GM12878 (cell line): ENCODE results near the gene CYP2C18. TPM values are rescaled to one million over a fixed set of nuclear protein-coding genes. Genes with fewer than 3 reads are reported as not detected.

ENCODE experiments used
- ATAC-seq: fragments of 200-7000 bp; cut with Tn5 transposase; 3 replicates; pipeline ENCODE4 v1.9.1; 2020; ENCODE audit warnings: mild to moderate bottlenecking, moderate library complexity
- BruUV-seq: library from RNA; stranded (reverse); fragments of 400-500 nt; replicated peaks from 2 replicates; lab custom pipeline; 2021; lab: Mats Ljungman, UMichigan
- CTCF ChIA-PET: fragments of 300-600 bp; sonication (Branson Sonifier 250); formaldehyde crosslinking; extraction: SDS; loops from one replicate; lab custom pipeline; 2021; ENCODE audit warnings: inconsistent platforms; lab: Yijun Ruan, JAX
- POLR2A ChIA-PET: fragments of 350-600 bp; formaldehyde crosslinking; extraction: SDS; loops from one replicate; lab custom pipeline; 2021; ENCODE audit warnings: inconsistent platforms; lab: Charles Lee
- RAD21 ChIA-PET: fragments of 300-600 bp; sonication (Branson Sonifier 250); formaldehyde crosslinking; loops from one replicate; lab custom pipeline; 2023; ENCODE audit warnings: antibody characterized with exemption; ENCODE audit not compliant: unreplicated experiment; lab: Charles Lee
- SMC1A ChIA-PET: fragments of 300-600 bp; sonication (Branson Sonifier 250); formaldehyde crosslinking; loops from one replicate; lab custom pipeline; 2023; ENCODE audit not compliant: unreplicated experiment, uncharacterized antibody; lab: Charles Lee
- DNase-seq: peaks from one replicate; pipeline ENCODE4 v3.0.0-alpha.2; 2011; ENCODE audit warnings: low read depth, low spot score
- FAIRE-seq: peaks from 3 replicates; lab custom pipeline; 2011; peaks lifted over from hg19 to GRCh38; lab: Jason Lieb, UNC
- H2AFZ ChIP-seq: 2 replicates; pipeline ENCODE4 v1.6.0; 2011; ENCODE audit warnings: low read depth, low read length, control low read depth; ENCODE audit not compliant: control insufficient read depth
- H3K27ac ChIP-seq: 2 replicates; pipeline ENCODE4 v1.5.1; 2011; ENCODE audit warnings: control low read depth; ENCODE audit not compliant: control insufficient read depth, insufficient read depth
- H3K27me3 ChIP-seq, 2 experiments: replicated peaks in 1 of 2; 2 replicates each; pipeline versions ENCODE4 v1.6.0 to v1.6.1; 2011; ENCODE audit warnings: low read length in 1 of 2; ENCODE audit not compliant: control insufficient read depth in 2 of 2, insufficient read depth in 2 of 2
- H3K36me3 ChIP-seq, 2 experiments: 2 replicates each; pipeline ENCODE4 v1.5.1; 2011; ENCODE audit warnings: low read length in 1 of 2; ENCODE audit not compliant: control insufficient read depth in 2 of 2, insufficient read depth in 2 of 2
- H3K4me1 ChIP-seq: 2 replicates; pipeline ENCODE4 v1.6.1; 2011; ENCODE audit warnings: mild to moderate bottlenecking, low read length, moderate library complexity, mixed read lengths; ENCODE audit not compliant: control insufficient read depth, insufficient read depth
- H3K4me2 ChIP-seq: 2 replicates; pipeline ENCODE4 v1.6.0; 2011; ENCODE audit warnings: control low read depth; ENCODE audit not compliant: control insufficient read depth, insufficient read depth
- H3K4me3 ChIP-seq: fragments of 200-600 bp; sonication (generic); 2 replicates; pipeline ENCODE4 v1.5.1; 2016
- H3K79me2 ChIP-seq: 2 replicates; pipeline ENCODE4 v1.6.0; 2011; ENCODE audit warnings: low read length; ENCODE audit not compliant: control insufficient read depth, insufficient read depth
- H3K9ac ChIP-seq: 2 replicates; pipeline ENCODE4 v1.8.0; 2011; ENCODE audit warnings: low read length, control low read depth, mixed read lengths; ENCODE audit not compliant: control insufficient read depth, insufficient read depth
- H3K9me3 ChIP-seq: replicated peaks from 3 replicates; pipeline ENCODE4 v1.5.1; 2011; ENCODE audit warnings: mild to moderate bottlenecking, low read length; ENCODE audit not compliant: control insufficient read depth, insufficient read depth
- H4K20me1 ChIP-seq: 2 replicates; pipeline ENCODE4 v1.6.0; 2011; ENCODE audit not compliant: control insufficient read depth, insufficient read depth
- ATF2 ChIP-seq: IDR thresholded peaks from 2 replicates; pipeline ENCODE4 v1.6.1; 2012; ENCODE audit warnings: low read length, inconsistent platforms
- ATF3 ChIP-seq: IDR thresholded peaks from 2 replicates; pipeline ENCODE4 v1.6.1; 2011; ENCODE audit warnings: low read depth, mild to moderate bottlenecking, low read length, moderate library complexity, borderline replicate concordance; ENCODE audit errors: extremely low read depth
- BCLAF1 ChIP-seq: fragments of 450-650 bp; IDR thresholded peaks from 2 replicates; pipeline ENCODE4 v1.6.1; 2017; ENCODE audit warnings: antibody characterized with exemption, mild to moderate bottlenecking, moderate library complexity
- CHD2 ChIP-seq: IDR thresholded peaks from 2 replicates; pipeline ENCODE4 v1.6.1; 2011; ENCODE audit warnings: low read depth, low read length, improper control_type of control experiment, borderline replicate concordance
- EGR1 ChIP-seq, 2 experiments: IDR thresholded peaks; 1 replicate in 1 of 2; 2 replicates in 1 of 2; pipeline ENCODE4 v1.6.1; 2011 to 2012; ENCODE audit warnings: low read depth in 2 of 2, low read length in 2 of 2, borderline replicate concordance in 1 of 2, mild to moderate bottlenecking in 1 of 2, moderate library complexity in 1 of 2
- ETV6 ChIP-seq, 2 experiments: fragments of 450-650 bp in 1 of 2; IDR thresholded peaks in 1 of 2; conservative IDR thresholded peaks in 1 of 2; 2 replicates each; pipeline ENCODE4 v1.6.1; 2014; ENCODE audit warnings: antibody characterized with exemption in 1 of 2, borderline replicate concordance in 1 of 2, low read depth in 1 of 2, mild to moderate bottlenecking in 1 of 2, moderate library complexity in 1 of 2
- EZH2 ChIP-seq: IDR thresholded peaks from 2 replicates; pipeline ENCODE4 v1.6.1; 2012; ENCODE audit warnings: low read depth, mild to moderate bottlenecking, control low read depth, inconsistent platforms, low read length, borderline replicate concordance; ENCODE audit not compliant: control insufficient read depth
- FOXM1 ChIP-seq: IDR thresholded peaks from 2 replicates; pipeline ENCODE4 v1.6.1; 2012; ENCODE audit warnings: low read depth, mild to moderate bottlenecking, inconsistent platforms, low read length, moderate library complexity
- GATAD2B ChIP-seq: fragments of 450-650 bp; conservative IDR thresholded peaks from 2 replicates; pipeline ENCODE4 v1.6.1; 2017; ENCODE audit warnings: low read depth, mild to moderate bottlenecking, moderate library complexity
- RCOR1 ChIP-seq: conservative IDR thresholded peaks from 2 replicates; pipeline ENCODE4 v1.6.1; 2012; ENCODE audit warnings: low read depth, low read length, improper control_type of control experiment
- SIN3A ChIP-seq: IDR thresholded peaks from 2 replicates; pipeline ENCODE4 v1.6.1; 2012; ENCODE audit warnings: low read depth, low read length, improper control_type of control experiment
- STAT1 ChIP-seq: fragments of 450-650 bp; conservative IDR thresholded peaks from 2 replicates; pipeline ENCODE4 v1.6.1; 2014; ENCODE audit warnings: antibody characterized with exemption, mild to moderate bottlenecking
- STAT3 ChIP-seq: IDR thresholded peaks from 2 replicates; pipeline ENCODE4 v1.6.1; 2011; ENCODE audit warnings: low read depth, low read length, improper control_type of control experiment
- WRNIP1 ChIP-seq: IDR thresholded peaks from 2 replicates; pipeline ENCODE4 v1.6.1; 2011; ENCODE audit warnings: low read depth, low read length, improper control_type of control experiment, borderline replicate concordance
- YY1 ChIP-seq: IDR thresholded peaks from 2 replicates; pipeline ENCODE4 v1.6.1; 2011; ENCODE audit warnings: low read depth, mild to moderate bottlenecking, low read length
- ZBTB33 ChIP-seq: fragments of 450-650 bp; IDR thresholded peaks from 2 replicates; pipeline ENCODE4 v1.6.1; 2017; ENCODE audit warnings: mild to moderate bottlenecking
- WGBS: methylation state at CpG from one replicate; pipeline ENCODE4 v1.1.6; 2016; ENCODE audit warnings: low lambda C conversion rate; ENCODE audit not compliant: insufficient replicate concordance, insufficient coverage; ENCODE audit errors: missing lambda C conversion rate; 5-methylcytosine and 5-hydroxymethylcytosine counted together
- in situ Hi-C: fragments of 300-500 bp; cut with MboI; formaldehyde crosslinking; loops from 9 replicates; pipeline ENCODE4 v1.14.3; 2018; ENCODE audit warnings: mixed read lengths
- intact Hi-C: fragments of 100-400 bp; cut with micrococcal nuclease; formaldehyde crosslinking; loops from one replicate; pipeline ENCODE4 v1.14.2; 2022; ENCODE audit not compliant: unreplicated experiment
- polyA plus RNA-seq, 11 experiments: library from polyadenylated mRNA; depleted of rRNA in 4 of 11; unstranded in 6 of 11; stranded (reverse) in 5 of 11; fragments of >200 nt; fragmentation: Nextera tagmentation in 4 of 11; fragmentation: Illumina TruSeq in 1 of 11; extraction: Ambion mirVana in 4 of 11; extraction: Trizol in 1 of 11; gene quantifications; 1 replicate in 1 of 11; 2 replicates in 10 of 11; pipeline versions ENCODE4 v1.2.1 to v1.2.3, GENCODE V29; 2011 to 2016; ENCODE audit warnings: inconsistent platforms in 2 of 11, missing spikeins in 2 of 11, low read depth in 1 of 11
- total RNA-seq, 4 experiments: library from RNA; depleted of rRNA in 3 of 4; stranded (reverse); fragments of >200 nt in 3 of 4; fragmentation: Illumina TruSeq in 1 of 4; extraction: Trizol in 1 of 4; gene quantifications; 2 replicates each; pipeline versions ENCODE4 v1.2.1 to v1.2.3, GENCODE V29; 2013 to 2021

The CYP2C18 gene
- total and polyA plus RNA-seq, 10 of the 15 experiments (the other 5 are each of a cell fraction or from before 2014, with no cell fraction given): 0.05 to 0.12 (median 0.07) TPM; not detected in 5

GRCh38 chr10:94641480-94641879, 42.0 kb upstream of the CYP2C18 start:
- TF ChIP-seq STAT3 (no peak), WRNIP1 (no peak), CHD2 (no peak), YY1 (no peak), SIN3A (no peak), ZBTB33 (no peak), BCLAF1 (no peak), FOXM1 (no peak), RCOR1 (no peak), EGR1 (IDR thresholded peaks at IDR 0.05; ENCODE audit: borderline replicate concordance in 1 of 2, low read depth in 2 of 2, low read length in 2 of 2) (no peak), STAT1 (no peak), ATF3 (no peak), GATAD2B (no peak), EZH2 (no peak), ETV6 (conservative IDR thresholded peaks at IDR 0.05 in 1 of 2, IDR thresholded peaks at IDR 0.05 in 1 of 2; ENCODE audit: borderline replicate concordance in 1 of 2, low read depth in 1 of 2) (no peak), ATF2 (no peak)
- TF ChIP-seq, all 136 proteins: peak for 0
- no peak overlapping the region for H3K4me3 ChIP-seq
- no TSS peak for BruUV-seq
- H3K4me2 ChIP-seq: no peak overlapping the region
- POLR2A ChIA-PET: no interaction called here
- H3K4me1 ChIP-seq: peaks cover 9% of the 10 kb centered on the region
- no peak overlapping the region for H2AFZ ChIP-seq
- no peaks in the 10 kb centered on the region for H4K20me1 ChIP-seq
- 45% methylated on average over 4 of the region's 4 CpGs for WGBS
- no peak for FAIRE-seq
- DNase-seq: no peak
- no peaks in the 10 kb centered on the region for H3K36me3 ChIP-seq
- H3K9me3 ChIP-seq: no peaks in the 10 kb centered on the region; the same call in 2 of the 3 replicates
- H3K9ac ChIP-seq: no peak overlapping the region
- no peak overlapping the region for H3K27ac ChIP-seq
- in situ Hi-C loops: no loop called here
- no peak for ATAC-seq
- no peaks in the 10 kb centered on the region for H3K27me3 ChIP-seq
- RAD21 ChIA-PET: no interaction called here
- CTCF ChIA-PET: no interaction called here
- intact Hi-C loops: no loop called here
- SMC1A ChIA-PET: interaction anchor here (1.3 kb wide), 1 partner anchor 12 kb away, joined by 5 read pairs; no protein-coding TSS in a partner anchor
- no peaks in the 10 kb centered on the region for H3K79me2 ChIP-seq
